Esophagus (tissue), 2 donors: ENCODE measurements around the gene AGAP1. TPM values are rescaled to one million over a fixed set of nuclear protein-coding genes. Genes with fewer than 3 reads are reported as not detected.
"Not testable (repeated sequence)": the region's sequence is repeated elsewhere in the genome, so short reads cannot be mapped to it uniquely, and the experiment has no call there.

Experiments used
- H3K27ac ChIP-seq, 2 donors: one replicate each; pipeline ENCODE4 v1.5.1; 2013; ENCODE audit warnings: low read depth in 2 of 2, mild to moderate bottlenecking in 2 of 2, inconsistent platforms in 1 of 2, low read length in 1 of 2, moderate library complexity in 1 of 2
- H3K27me3 ChIP-seq, 2 donors: one replicate each; pipeline ENCODE4 v1.6.1; 2013; ENCODE audit warnings: low read length in 2 of 2, control low read depth in 1 of 2, mild to moderate bottlenecking in 1 of 2; ENCODE audit not compliant: insufficient read depth in 2 of 2, control insufficient read depth in 1 of 2
- H3K36me3 ChIP-seq, 2 donors: one replicate each; pipeline ENCODE4 v1.6.1; 2013; ENCODE audit warnings: low read length in 1 of 2; ENCODE audit not compliant: control insufficient read depth in 2 of 2, insufficient read depth in 2 of 2
- H3K4me1 ChIP-seq, 2 donors: one replicate each; pipeline ENCODE4 v1.6.1; 2013; ENCODE audit warnings: low read length in 1 of 2; ENCODE audit not compliant: control insufficient read depth in 2 of 2, insufficient read depth in 2 of 2
- H3K4me3 ChIP-seq, 2 donors: one replicate each; pipeline ENCODE4 v1.5.1; 2013; ENCODE audit warnings: low read length in 2 of 2, mild to moderate bottlenecking in 2 of 2, low read depth in 1 of 2, moderate library complexity in 1 of 2
- H3K9me3 ChIP-seq, 2 donors: one replicate each; pipeline ENCODE4 v1.6.1; 2013; ENCODE audit warnings: mild to moderate bottlenecking in 2 of 2, low read depth in 1 of 2, low read length in 1 of 2, moderate library complexity in 1 of 2; ENCODE audit not compliant: control insufficient read depth in 2 of 2, insufficient read depth in 1 of 2
- WGBS, 2 donors: extraction: QIAGEN DNeasy Blood & Tissue Kit; methylation state at CpG; one replicate each; pipeline ENCODE4 v1.1.7; 2013; 5-methylcytosine and 5-hydroxymethylcytosine counted together
- polyA plus RNA-seq, 2 donors: library from polyadenylated mRNA; stranded (reverse); fragments of 200-250 nt; gene quantifications; one replicate each; pipeline ENCODE4 v1.2.3, GENCODE V29; 2013
- donor health status: healthy with polysubstance abuse.
- donor health status: Bipolar disorder and iron deficiency.

Gene AGAP1
- polyA plus RNA-seq, 2 donors, result 4.9 TPM

DNA sequence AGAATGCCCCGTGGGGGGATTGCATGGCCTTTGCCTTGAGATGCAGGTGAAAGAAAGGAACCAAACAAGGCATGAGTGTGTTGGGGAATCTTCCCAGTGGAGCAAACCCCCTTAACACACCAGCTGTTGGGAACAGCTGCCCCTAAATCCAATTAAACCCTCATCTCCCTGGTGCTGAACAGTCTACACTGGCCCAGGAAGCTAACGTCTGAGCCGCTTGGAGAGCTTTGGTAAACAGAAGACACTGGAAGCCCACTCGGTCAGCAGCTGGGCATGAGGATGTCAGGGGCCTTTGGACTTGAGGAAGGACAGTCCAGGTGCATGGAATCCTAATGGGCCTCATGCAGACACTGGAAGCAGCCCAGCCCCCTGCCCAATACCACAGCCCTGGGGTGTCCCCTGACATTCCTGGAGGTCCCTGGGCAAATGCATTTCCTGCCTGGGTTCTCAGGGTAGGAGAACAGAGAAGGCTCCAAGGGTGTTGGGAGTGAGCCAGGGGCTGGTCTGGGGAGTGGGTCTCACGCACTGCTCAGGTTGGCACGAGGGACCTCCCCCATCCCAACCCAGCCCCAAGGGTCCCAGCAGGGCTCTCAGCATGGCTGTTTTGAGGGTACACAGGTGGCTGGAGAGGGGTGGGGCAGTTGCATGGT lies 636.6 kb downstream of the AGAP1 start:
- Histone ChIP-seq H3K27ac (no peak overlapping the region), H3K27me3 (no peaks in the 10 kb centered on the region), H3K4me1 (no peaks in the 10 kb centered on the region), H3K4me3 (no peak overlapping the region), H3K9me3 (no peaks in the 10 kb centered on the region), H3K36me3 (no peaks in the 10 kb centered on the region)
- 90 to 97% methylated on average over 6 of the region's 6 CpGs for WGBS, 2 donors

DNA sequence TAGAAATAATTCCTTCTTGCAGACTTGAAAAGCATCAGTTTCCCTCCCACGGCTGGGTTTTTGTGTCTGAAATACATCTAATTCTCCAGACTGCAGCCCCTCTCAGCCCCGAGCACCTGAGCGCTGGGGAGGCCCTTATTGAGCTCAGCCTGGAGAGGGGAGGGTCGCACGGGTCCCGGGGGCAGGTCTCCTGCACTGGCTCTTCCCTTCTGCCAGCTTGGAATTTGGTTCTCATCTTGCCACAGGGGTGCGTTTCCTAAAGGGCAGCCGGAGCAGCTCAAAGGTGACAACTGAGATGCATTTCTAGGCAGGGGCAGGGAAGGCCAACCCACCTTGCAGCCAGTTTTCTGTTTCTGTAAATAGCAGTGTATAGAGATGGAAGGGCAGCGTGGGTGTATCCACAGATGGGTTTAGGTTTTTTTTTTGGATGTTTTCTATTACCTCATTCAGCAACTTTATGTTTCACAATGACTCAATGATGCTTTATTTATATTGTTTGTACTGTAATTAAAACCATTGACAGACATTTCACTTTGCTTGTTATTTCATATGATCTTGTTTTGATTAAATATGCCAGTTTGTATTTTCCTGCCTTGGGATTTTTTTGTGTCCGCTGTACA lies 637.3 kb downstream of the AGAP1 start:
- no peak overlapping the region for H3K4me3 ChIP-seq
- H3K4me1 ChIP-seq, result no peaks in the 10 kb centered on the region
- no peak overlapping the region for H3K27ac ChIP-seq
- H3K36me3 ChIP-seq, result no peaks in the 10 kb centered on the region
- no peaks in the 10 kb centered on the region for H3K27me3 ChIP-seq
- no peaks in the 10 kb centered on the region for H3K9me3 ChIP-seq
- WGBS, 2 donors, result 76 to 82% methylated on average over 10 of the region's 10 CpGs

DNA sequence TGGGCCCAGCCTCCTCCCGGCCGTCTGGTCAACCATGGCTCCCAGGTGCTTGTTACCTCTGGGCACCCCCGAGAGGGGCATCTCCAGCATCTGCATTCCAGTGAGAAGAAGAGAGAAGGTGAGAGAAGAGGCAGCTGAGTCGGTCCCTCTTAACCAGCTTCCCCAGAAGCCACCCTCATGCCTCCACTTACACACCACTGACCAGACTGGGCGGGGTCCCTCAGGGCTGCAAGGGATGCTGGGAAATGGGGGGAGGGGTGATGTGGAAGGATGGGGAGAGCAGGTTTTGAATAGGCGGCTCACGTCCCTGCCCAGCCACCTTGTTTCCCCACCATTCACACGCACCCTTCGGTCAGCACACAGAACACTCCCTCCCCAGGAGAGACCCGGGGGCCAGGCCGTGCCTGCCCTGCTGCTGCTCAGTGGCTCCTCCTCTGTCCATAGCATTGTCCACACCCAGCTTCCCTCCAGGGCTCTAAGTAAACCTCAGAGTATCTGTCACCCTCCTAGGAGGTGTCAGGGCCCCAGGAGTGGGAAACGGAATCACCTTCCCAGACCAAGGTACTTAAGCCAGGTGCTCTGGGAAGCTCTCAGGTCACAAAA lies 639.7 kb downstream of the AGAP1 start:
- Histone ChIP-seq H3K27ac (no peak overlapping the region), H3K27me3 (no peaks in the 10 kb centered on the region), H3K4me1 (no peaks in the 10 kb centered on the region), H3K4me3 (no peak overlapping the region), H3K36me3 (no peaks in the 10 kb centered on the region), H3K9me3 (no peaks in the 10 kb centered on the region)
- 84 to 85% methylated on average over 12 of the region's 12 CpGs for WGBS, 2 donors

DNA sequence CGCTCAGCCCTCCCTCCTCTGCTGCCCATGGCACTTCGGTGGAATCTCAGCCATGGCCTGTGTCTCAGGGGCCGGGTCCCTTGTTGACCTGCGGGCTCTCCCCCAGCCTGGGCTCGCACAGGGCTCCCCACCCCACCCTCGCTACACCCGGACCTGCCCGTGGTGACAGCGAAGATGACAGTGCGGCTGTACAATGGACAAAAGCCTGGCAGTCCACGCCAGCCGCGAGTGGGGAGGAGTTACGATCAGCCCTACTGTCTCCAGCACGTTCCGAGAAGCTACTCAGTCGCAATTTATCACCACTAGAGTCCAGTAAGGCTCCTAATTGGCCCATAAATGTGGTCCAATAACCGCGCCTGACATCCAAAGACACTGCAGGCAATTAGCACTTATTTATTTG lies 642.7 kb downstream of the AGAP1 start:
- Histone ChIP-seq H3K27me3 (no peaks in the 10 kb centered on the region), H3K4me1 (no peaks in the 10 kb centered on the region), H3K36me3 (no peaks in the 10 kb centered on the region), H3K27ac (no peak overlapping the region), H3K9me3 (no peaks in the 10 kb centered on the region), H3K4me3 (no peak overlapping the region)
- 80 to 89% methylated on average over 19 of the region's 19 CpGs for WGBS, 2 donors

DNA sequence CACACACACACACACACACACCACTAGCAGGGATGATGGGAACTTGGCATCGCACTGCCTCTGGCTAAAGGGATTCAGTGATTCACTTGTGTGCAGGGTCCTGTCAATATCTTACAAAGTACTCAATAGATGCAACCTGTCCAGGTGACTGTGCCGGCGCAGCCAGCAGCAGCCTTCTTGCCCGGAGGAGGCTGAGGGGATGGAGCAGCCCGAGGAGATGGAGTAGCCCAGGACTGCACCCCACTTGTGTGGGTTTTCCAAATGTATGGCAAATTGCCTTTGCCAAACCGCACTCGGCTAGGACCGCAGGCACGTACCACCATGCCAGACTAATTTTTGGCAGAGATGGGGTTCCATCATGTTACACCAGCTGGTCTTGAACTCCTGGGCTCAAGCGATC lies 643.2 kb downstream of the AGAP1 start:
- H3K9me3 ChIP-seq, result no peaks in the 10 kb centered on the region
- no peaks in the 10 kb centered on the region for H3K27me3 ChIP-seq
- H3K4me3 ChIP-seq, result no peak overlapping the region
- WGBS, 2 donors, result 95 to 96% methylated on average over 10 of the region's 10 CpGs
- H3K27ac ChIP-seq, result no peak overlapping the region
- no peaks in the 10 kb centered on the region for H3K4me1 ChIP-seq
- no peaks in the 10 kb centered on the region for H3K36me3 ChIP-seq

DNA sequence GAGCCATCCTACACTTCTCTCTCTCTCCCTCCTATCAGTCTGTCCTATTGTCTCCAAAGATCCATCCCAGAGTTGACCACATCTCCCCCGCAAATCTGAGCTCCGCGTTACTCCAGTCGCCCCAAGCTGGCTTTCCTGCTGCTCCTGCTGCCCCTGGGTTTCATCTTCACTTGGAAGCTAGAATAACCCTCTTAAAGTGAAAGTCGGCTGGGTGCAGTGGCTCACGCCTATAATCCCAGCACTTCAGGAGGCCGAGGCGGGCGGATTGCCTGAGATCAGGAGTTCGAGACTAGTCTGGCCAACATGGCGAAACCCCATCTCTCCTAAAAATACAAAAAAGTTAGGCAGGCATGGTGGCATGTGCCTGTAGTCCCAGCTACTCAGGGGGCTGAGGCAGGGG lies 647.8 kb downstream of the AGAP1 start:
- not testable (repeated sequence) for H3K4me3 ChIP-seq, H3K27ac ChIP-seq, H3K9me3 ChIP-seq, H3K4me1 ChIP-seq, H3K36me3 ChIP-seq, H3K27me3 ChIP-seq
- 92 to 93% methylated on average over 11 of the region's 11 CpGs for WGBS, 2 donors

DNA sequence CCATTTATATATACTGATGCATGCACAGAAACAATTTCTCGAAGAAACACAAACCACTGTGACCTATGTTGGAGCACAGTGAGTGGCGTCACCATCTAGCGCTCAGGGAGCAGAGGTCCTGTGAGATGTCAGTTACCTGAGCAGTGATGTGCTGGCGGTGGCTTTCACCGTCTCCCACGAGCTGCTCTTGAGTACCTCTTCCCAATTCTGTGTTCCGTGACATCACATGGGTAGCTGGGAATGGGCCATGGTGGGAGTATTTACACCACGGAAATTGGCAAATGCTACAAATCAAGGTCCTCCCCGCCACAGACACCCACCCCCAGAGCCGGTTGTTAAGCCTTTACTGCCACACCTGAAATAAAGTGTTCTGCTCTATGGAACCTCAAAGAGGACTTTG lies 650.0 kb downstream of the AGAP1 start:
- Histone ChIP-seq H3K27me3 (no peaks in the 10 kb centered on the region), H3K27ac (no peak overlapping the region), H3K4me3 (no peak overlapping the region), H3K36me3 (no peaks in the 10 kb centered on the region), H3K4me1 (peaks cover 0 to 6% of the 10 kb centered on the region in 2 donors), H3K9me3 (peaks cover 0 to 2% of the 10 kb centered on the region in 2 donors)
- WGBS, 2 donors, result 89 to 92% methylated on average over 10 of the region's 10 CpGs

DNA sequence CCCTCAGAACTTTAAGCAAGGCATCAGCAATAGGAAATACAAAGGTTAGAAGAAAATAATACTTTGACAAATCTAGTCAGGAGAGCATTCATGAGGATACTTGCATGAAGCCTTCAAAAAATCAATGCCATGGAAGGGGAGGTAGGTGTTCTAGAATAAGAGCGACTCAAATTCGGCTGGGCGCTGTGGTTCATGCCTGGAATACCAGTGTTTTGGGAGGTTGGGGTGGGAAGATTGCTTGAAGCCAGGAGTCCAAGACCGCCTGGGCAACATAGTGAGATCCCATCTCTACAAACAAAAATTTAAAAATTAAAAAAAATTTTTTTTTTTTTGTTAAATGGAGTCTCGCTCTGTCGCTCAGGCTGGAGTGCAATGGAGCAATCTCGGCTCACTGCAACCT lies 652.6 kb downstream of the AGAP1 start:
- 94 to 98% methylated on average over 7 of the region's 7 CpGs for WGBS, 2 donors
- H3K4me1 ChIP-seq, result peaks cover 0 to 6% of the 10 kb centered on the region in 2 donors

DNA sequence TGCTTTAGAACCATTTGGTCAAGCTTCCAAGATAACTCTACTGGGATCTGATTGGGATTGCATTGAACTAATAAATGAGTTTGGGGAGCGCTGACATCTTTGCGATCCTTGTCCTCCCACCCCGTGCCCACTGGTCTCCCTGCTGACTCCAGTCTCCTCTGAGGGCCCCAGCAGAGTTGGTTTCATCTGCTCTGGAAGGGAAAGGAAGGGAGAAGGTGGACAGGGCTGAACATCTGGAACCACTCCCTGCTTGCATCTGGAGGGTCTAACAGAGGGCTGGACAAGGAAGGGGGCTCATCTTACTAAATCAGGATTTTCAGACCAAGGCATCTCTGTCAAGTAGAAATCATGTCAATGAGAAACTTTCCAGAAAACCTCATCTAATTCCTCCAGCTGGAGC lies 661.6 kb downstream of the AGAP1 start:
- peaks cover 0 to 6% of the 10 kb centered on the region in 2 donors for H3K27me3 ChIP-seq
- peaks cover 0 to 3% of the 10 kb centered on the region in 2 donors for H3K9me3 ChIP-seq
- peaks cover 0 to 2% of the 10 kb centered on the region in 2 donors for H3K4me1 ChIP-seq
- H3K36me3 ChIP-seq, result no peaks in the 10 kb centered on the region
- H3K4me3 ChIP-seq, result no peak overlapping the region
- 84 to 86% methylated on average over 3 of the region's 3 CpGs for WGBS, 2 donors
- no peak overlapping the region for H3K27ac ChIP-seq

More for the DNA sequence above, 652.6 kb downstream of the AGAP1 start:
- H3K4me3 ChIP-seq, result no peak overlapping the region
- peaks cover 0 to 4% of the 10 kb centered on the region in 2 donors for H3K9me3 ChIP-seq
- H3K36me3 ChIP-seq, result no peaks in the 10 kb centered on the region
- no peak overlapping the region for H3K27ac ChIP-seq
- H3K27me3 ChIP-seq, result no peaks in the 10 kb centered on the region
